ENCODE results near the gene COL21A1. TPM values are rescaled to one million over a fixed set of nuclear protein-coding genes. Genes with fewer than 3 reads are reported as not detected.

COL21A1 gene
- total RNA-seq, 4 donors from 2014 or later = 4.2 to 15.2 (median 4.9) TPM

DNA sequence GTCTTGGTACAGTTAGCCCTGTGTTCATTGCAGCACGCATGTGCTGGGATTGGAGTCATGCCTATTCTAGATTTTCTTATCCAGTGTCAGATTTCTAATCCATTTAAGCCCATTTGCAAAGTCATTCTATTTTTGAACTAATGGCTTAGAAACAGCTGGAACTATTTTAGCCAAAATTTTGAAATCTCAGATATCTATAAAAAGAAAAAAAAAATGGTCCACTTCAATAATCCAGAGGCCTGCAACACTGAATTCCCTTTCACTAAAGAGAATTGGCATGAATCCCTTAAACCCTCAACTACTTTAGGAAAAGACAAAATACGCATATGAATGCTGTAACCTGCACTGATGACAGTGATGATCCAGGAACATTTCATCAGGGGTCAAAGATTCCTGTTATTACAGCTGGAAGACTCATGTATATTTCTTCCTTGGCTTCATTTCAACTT lies 1.5 kb downstream of the COL21A1 start:
- no peak for DNase-seq (ENCODE audit: low spot score in 2 of 2)
- peak overlapping the region; percentile 57 for H3K27ac ChIP-seq
- H3K9me3 ChIP-seq = no peaks in the 10 kb centered on the region
- TF ChIP-seq, protein P1, sequence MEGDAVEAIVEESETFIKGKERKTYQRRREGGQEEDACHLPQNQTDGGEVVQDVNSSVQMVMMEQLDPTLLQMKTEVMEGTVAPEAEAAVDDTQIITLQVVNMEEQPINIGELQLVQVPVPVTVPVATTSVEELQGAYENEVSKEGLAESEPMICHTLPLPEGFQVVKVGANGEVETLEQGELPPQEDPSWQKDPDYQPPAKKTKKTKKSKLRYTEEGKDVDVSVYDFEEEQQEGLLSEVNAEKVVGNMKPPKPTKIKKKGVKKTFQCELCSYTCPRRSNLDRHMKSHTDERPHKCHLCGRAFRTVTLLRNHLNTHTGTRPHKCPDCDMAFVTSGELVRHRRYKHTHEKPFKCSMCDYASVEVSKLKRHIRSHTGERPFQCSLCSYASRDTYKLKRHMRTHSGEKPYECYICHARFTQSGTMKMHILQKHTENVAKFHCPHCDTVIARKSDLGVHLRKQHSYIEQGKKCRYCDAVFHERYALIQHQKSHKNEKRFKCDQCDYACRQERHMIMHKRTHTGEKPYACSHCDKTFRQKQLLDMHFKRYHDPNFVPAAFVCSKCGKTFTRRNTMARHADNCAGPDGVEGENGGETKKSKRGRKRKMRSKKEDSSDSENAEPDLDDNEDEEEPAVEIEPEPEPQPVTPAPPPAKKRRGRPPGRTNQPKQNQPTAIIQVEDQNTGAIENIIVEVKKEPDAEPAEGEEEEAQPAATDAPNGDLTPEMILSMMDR (IDR thresholded peaks at IDR 0.05) = no peak
- TF ChIP-seq POLR2AphosphoS5 (IDR thresholded peaks at IDR 0.05) (no peak), POLR2A (IDR thresholded peaks at IDR 0.05) (no peak)
- 22% methylated on average over 2 of the region's 2 CpGs for WGBS
- no peaks in the 10 kb centered on the region for H3K36me3 ChIP-seq
- H3K4me1 ChIP-seq = peaks cover 50% of the 10 kb centered on the region
- H3K27me3 ChIP-seq = no peaks in the 10 kb centered on the region
- H3K4me3 ChIP-seq = peak overlapping the region; percentile 55

GRCh38 chr6:56244528-56245253 lies 2.7 kb downstream of the COL21A1 start:
- H3K9me3 ChIP-seq = no peaks in the 10 kb centered on the region
- no peak overlapping the region for H3K27ac ChIP-seq
- H3K27me3 ChIP-seq = no peaks in the 10 kb centered on the region
- H3K4me1 ChIP-seq = peaks cover 56% of the 10 kb centered on the region
- TF ChIP-seq, protein P1 (IDR thresholded peaks at IDR 0.05) = no peak
- no peak for TF ChIP-seq POLR2AphosphoS5 (IDR thresholded peaks at IDR 0.05)
- no peak for TF ChIP-seq EP300 (IDR thresholded peaks at IDR 0.05)
- no peak for TF ChIP-seq POLR2A (IDR thresholded peaks at IDR 0.05)
- no peak for DNase-seq (ENCODE audit: low spot score in 2 of 2)
- WGBS = 63% methylated on average over 3 of the region's 3 CpGs
- H3K4me3 ChIP-seq = no peak overlapping the region
- no peaks in the 10 kb centered on the region for H3K36me3 ChIP-seq

GRCh38 chr6:56244089-56244488 lies 3.3 kb downstream of the COL21A1 start:
- H3K27ac ChIP-seq = no peak overlapping the region

GRCh38 chr6:56243518-56244070 lies 3.8 kb downstream of the COL21A1 start:
- 64% methylated on average over 2 of the region's 2 CpGs for WGBS
- no peak overlapping the region for H3K4me3 ChIP-seq
- H3K27ac ChIP-seq = no peak overlapping the region
- H3K27me3 ChIP-seq = no peaks in the 10 kb centered on the region
- no peaks in the 10 kb centered on the region for H3K9me3 ChIP-seq
- DNase-seq (ENCODE audit: low spot score in 2 of 2) = no peak
- H3K4me1 ChIP-seq = peaks cover 56% of the 10 kb centered on the region
- no peaks in the 10 kb centered on the region for H3K36me3 ChIP-seq
- TF ChIP-seq POLR2A (IDR thresholded peaks at IDR 0.05) (no peak), EP300 (IDR thresholded peaks at IDR 0.05) (no peak), POLR2AphosphoS5 (IDR thresholded peaks at IDR 0.05) (no peak)
- TF ChIP-seq, protein P1 (IDR thresholded peaks at IDR 0.05) = no peak

More at GRCh38 chr6:56244089-56244488, 3.3 kb downstream of the COL21A1 start:
- H3K9me3 ChIP-seq = no peaks in the 10 kb centered on the region
- TF ChIP-seq, protein P1 (IDR thresholded peaks at IDR 0.05) = no peak
- no peak for TF ChIP-seq EP300 (IDR thresholded peaks at IDR 0.05)
- no peak for TF ChIP-seq POLR2AphosphoS5 (IDR thresholded peaks at IDR 0.05)
- no peak for TF ChIP-seq POLR2A (IDR thresholded peaks at IDR 0.05)
- no peak overlapping the region for H3K4me3 ChIP-seq
- no peaks in the 10 kb centered on the region for H3K27me3 ChIP-seq
- no peaks in the 10 kb centered on the region for H3K36me3 ChIP-seq
- no peak for DNase-seq (ENCODE audit: low spot score in 2 of 2)
- peaks cover 56% of the 10 kb centered on the region for H3K4me1 ChIP-seq

DNA sequence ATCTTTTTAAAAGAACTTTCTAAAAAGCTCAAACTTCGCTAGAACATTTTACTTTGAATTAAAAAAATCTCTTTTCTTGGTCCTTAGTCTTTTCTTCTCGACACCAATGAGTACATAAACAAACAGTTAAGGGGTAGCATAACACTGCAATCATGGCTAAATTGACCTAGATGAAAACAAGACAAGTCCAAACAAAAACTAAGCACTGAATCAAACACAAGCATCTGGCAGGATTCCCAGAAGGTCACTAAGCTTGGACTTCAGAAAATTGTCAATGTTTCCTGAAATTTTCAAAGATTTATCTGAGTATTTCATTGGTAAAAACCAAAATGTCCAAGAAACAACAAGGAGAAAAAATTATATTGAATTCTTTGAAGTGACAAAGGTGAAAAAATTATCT lies 5.0 kb downstream of the COL21A1 start:
- H3K4me3 ChIP-seq = no peak overlapping the region
- H3K27me3 ChIP-seq = no peaks in the 10 kb centered on the region
- no peaks in the 10 kb centered on the region for H3K36me3 ChIP-seq
- H3K9me3 ChIP-seq = no peaks in the 10 kb centered on the region
- TF ChIP-seq POLR2AphosphoS5 (IDR thresholded peaks at IDR 0.05) (no peak), EP300 (IDR thresholded peaks at IDR 0.05) (no peak), POLR2A (IDR thresholded peaks at IDR 0.05) (no peak)
- TF ChIP-seq, protein P1 (IDR thresholded peaks at IDR 0.05) = no peak
- WGBS = 27% methylated on average over 2 of the region's 2 CpGs
- no peak for DNase-seq (ENCODE audit: low spot score in 2 of 2)
- peaks cover 52% of the 10 kb centered on the region for H3K4me1 ChIP-seq
- no peak overlapping the region for H3K27ac ChIP-seq
